ENCODE data around the gene ZNF892. TPM values are rescaled to one million over a fixed set of nuclear protein-coding genes. Genes with fewer than 3 reads are reported as not detected.
A peak's percentile ranks its signal among the peaks of the same experiment; 100 is the strongest.

Gene ZNF892
- total and polyA plus RNA-seq, 2 of the 13 experiments (the other 11 are each of a cell fraction or from before 2014, with no cell fraction given) = not detected

DNA sequence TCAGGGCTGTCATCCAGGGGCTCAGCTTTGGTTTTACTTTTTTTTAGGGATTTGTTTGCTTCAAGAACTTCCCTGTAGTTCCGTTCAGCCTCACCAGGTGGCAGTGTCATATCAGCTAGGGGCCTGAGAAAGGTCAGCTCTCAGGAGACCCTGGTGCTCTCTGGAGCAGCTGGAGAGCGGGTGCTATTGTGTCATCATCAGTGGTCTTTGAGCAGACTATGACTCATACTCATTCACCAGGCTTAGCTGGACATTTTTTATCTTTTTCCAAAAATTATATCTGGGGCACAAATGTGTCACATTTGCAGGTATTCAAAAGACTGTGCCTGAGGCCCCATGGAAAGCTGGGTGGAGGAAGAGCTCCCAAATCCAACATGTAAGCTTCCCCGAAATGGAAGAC is 24.4 kb downstream of the ZNF892 start (continued):
- TF ChIP-seq THRA (CRISPR knock-in tag; IDR thresholded peaks at IDR 0.05; ENCODE audit: borderline replicate concordance) = 0 out of 2 replicates have a peak, but pooled peaks have one; percentile 45
- TF ChIP-seq ZGPAT (CRISPR knock-in tag; IDR thresholded peaks at IDR 0.05) = 0 out of 2 replicates have a peak, but pooled peaks have one; percentile 33
- peak; percentile 59 for TF ChIP-seq THAP11 (CRISPR knock-in tag; IDR thresholded peaks at IDR 0.05)
- TF ChIP-seq SMAD3 (CRISPR knock-in tag; IDR thresholded peaks at IDR 0.05) = peak; percentile 78; the same call in 1 of the 2 replicates
- TF ChIP-seq ZNF282 (IDR thresholded peaks at IDR 0.05; ENCODE audit: partially characterized antibody) = no peak
- no peak for TF ChIP-seq MAFK (conservative IDR thresholded peaks at IDR 0.05 in 1 of 2, IDR thresholded peaks at IDR 0.05 in 1 of 2; ENCODE audit: low read length in 2 of 2)
- peak; percentile 47; the same call in 1 of the 2 replicates for TF ChIP-seq ZNF878 (CRISPR knock-in tag; IDR thresholded peaks at IDR 0.05)
- TF ChIP-seq USF2 (IDR thresholded peaks at IDR 0.05; ENCODE audit: low read depth, low read length) = no peak
- no peak for TF ChIP-seq USF2 (CRISPR knock-in tag; IDR thresholded peaks at IDR 0.05; ENCODE audit: borderline replicate concordance)
- TF ChIP-seq RARA (CRISPR knock-in tag; IDR thresholded peaks at IDR 0.05) = peak; percentile 54
- 0 out of 2 replicates have a peak, but pooled peaks have one; percentile 40 for TF ChIP-seq ZNF24 (IDR thresholded peaks at IDR 0.05)
- no peak for TF ChIP-seq BHLHE40 (IDR thresholded peaks at IDR 0.05; ENCODE audit: low read length)
- no peak for TF ChIP-seq ZMYM3 (CRISPR knock-in tag; IDR thresholded peaks at IDR 0.05)
- TF ChIP-seq MIER2 (CRISPR knock-in tag; IDR thresholded peaks at IDR 0.05) = no peak
- TF ChIP-seq, protein P1, sequence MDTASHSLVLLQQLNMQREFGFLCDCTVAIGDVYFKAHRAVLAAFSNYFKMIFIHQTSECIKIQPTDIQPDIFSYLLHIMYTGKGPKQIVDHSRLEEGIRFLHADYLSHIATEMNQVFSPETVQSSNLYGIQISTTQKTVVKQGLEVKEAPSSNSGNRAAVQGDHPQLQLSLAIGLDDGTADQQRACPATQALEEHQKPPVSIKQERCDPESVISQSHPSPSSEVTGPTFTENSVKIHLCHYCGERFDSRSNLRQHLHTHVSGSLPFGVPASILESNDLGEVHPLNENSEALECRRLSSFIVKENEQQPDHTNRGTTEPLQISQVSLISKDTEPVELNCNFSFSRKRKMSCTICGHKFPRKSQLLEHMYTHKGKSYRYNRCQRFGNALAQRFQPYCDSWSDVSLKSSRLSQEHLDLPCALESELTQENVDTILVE (CRISPR knock-in tag; IDR thresholded peaks at IDR 0.05) = peak; percentile 62; the same call in 1 of the 2 replicates
- no peak for TF ChIP-seq ZNF367 (CRISPR knock-in tag; IDR thresholded peaks at IDR 0.05; ENCODE audit: borderline replicate concordance)
- TF ChIP-seq ZNF160 (CRISPR knock-in tag; IDR thresholded peaks at IDR 0.05) = no peak
- peak in 1 of 2 experiments; percentile 22; a peak in 1 of 4 replicates for TF ChIP-seq EP300 (IDR thresholded peaks at IDR 0.05; ENCODE audit: low read depth in 2 of 2, low read length in 2 of 2)
- no peak for TF ChIP-seq EP300 (CRISPR knock-in tag; IDR thresholded peaks at IDR 0.05; ENCODE audit: borderline replicate concordance)
- 0 out of 2 replicates have a peak, but pooled peaks have one; percentile 36 for TF ChIP-seq MIER3 (CRISPR knock-in tag; IDR thresholded peaks at IDR 0.05; ENCODE audit: borderline replicate concordance)
- TF ChIP-seq ZNF549 (CRISPR knock-in tag; IDR thresholded peaks at IDR 0.05) = no peak
- no peak for TF ChIP-seq ZNF17 (CRISPR knock-in tag; IDR thresholded peaks at IDR 0.05)
- TF ChIP-seq ZNF296 (CRISPR knock-in tag; conservative IDR thresholded peaks at IDR 0.05) = no peak
- TF ChIP-seq FOSL2 (CRISPR knock-in tag; IDR thresholded peaks at IDR 0.05) = peak; percentile 97
- TF ChIP-seq MXI1 (IDR thresholded peaks at IDR 0.05; ENCODE audit: borderline replicate concordance, low read depth, low read length) = 0 out of 3 replicates have a peak, but pooled peaks have one; percentile 19
